GM19240 (cell line): ENCODE measurements around the gene MAP3K21.

Source experiments
- DNase-seq: peaks from one replicate; pipeline ENCODE4 v3.0.0; 2011; ENCODE audit warnings: low spot score; ENCODE audit not compliant: insufficient read length

MAP3K21 gene

DNA sequence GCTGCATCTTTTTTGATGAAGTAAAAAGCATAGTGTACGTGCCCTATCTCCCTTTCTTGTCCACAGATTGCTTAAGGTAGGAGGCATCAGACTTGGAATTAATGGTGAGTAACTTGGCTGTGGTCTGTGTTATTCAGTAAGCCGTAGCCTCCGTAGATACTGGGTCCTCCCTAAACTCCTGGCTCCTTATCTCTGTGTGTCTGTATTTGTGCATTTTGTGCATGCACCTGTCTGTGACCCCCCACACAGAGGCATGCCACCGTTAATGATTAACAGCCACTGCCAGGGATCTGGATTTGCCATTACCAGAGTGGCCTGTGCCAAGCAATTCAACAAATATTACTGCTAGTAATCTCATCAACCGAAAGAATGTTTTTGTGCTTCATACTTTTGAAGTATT, 31.9 kb downstream of the MAP3K21 start:
- DNase-seq: no peak

DNA sequence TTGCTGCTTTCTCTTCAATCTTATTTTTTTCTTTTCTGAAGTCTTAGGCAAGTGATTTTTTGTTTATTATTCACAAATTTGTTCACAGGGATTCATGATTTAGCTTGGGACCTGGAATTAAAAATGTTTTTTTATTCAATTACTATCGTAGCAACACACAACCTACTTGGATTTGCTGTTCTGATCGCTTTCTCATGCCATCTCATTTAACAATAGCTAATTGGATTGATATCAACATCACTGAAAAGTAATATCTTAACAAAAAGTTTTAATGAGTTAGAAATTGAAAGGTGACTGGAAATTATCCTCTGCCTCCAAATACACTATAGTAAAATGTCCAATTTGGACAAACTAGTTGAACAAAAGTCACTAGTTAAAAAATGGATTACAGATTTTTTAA, 32.4 kb downstream of the MAP3K21 start:
- no peak for DNase-seq

DNA sequence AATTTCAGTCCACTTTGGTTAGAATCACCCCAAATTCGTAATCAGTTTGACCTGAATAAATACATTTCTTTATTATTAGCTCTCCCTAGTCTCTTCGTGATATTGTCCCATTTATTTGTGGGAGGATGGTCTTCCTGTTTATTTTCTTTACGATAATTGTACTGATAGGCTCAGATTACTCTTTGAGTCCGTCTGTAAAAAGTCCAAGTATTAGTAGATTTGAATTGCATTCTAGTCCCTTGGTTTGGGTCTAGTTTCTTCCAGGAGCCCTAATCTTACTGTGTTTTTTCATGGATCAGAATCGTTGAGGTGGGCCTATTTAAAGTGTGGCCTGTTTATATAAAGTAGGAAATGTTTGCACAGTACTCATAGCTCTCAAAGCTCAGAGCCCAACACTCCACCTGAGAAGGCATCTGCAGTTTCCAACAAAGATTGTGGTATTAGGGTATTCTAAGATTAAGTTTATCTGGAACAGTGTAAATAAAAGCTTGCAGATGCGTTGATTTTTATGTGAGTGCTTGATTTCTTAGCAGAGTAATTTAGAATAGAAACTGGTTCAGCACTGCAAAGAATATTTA, 33.1 kb downstream of the MAP3K21 start:
- no peak for DNase-seq

DNA sequence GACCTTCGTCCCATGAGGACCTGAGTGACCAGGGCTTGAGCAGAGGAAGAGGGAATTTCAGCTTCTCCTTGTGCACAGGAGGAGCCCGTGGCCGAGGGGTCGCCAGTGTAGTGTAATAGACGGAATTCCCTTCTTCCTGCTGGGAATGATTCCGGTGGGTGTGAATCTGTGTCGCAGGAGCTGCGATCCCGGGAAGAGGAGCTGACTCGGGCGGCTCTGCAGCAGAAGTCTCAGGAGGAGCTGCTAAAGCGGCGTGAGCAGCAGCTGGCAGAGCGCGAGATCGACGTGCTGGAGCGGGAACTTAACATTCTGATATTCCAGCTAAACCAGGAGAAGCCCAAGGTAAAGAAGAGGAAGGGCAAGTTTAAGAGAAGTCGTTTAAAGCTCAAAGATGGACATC, 34.4 kb downstream of the MAP3K21 start:
- no peak for DNase-seq

DNA sequence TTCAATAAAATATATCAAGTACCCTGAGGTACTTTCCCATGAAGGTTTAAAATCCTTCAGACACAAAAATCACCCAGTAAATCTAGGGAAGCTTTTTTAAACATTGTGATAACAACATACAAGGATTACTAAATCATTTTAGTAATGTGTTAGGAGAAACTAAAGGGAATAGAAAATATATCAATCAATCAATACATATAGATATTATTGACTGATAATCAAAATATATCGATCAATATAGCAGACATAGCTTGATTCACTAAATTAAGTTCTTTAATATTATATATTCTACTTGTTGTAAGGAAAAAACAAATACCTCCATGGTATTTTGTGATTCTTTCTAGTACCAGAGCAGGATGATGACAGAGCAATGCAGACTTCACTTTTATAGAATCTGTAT, 35.2 kb downstream of the MAP3K21 start:
- DNase-seq: no peak

DNA sequence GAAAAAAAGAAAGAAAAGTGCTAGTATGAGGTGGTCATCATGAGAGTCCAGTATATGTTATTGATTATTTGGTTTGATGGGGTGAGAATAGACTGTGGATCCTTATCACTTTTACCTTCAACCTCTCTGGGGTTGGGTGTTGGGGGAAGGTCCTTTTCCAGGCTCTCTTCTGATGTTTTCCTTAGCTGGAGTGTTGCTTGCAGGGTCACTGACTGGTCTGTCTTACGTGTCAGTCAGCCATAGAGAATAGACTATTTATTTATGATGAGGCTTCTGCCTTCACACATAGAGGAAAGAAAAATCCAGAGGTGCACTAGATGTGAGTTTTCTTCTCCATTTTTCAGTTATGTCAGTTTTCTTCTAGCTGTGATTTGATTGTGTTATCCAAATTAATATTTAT, 36.5 kb downstream of the MAP3K21 start:
- no peak for DNase-seq

DNA sequence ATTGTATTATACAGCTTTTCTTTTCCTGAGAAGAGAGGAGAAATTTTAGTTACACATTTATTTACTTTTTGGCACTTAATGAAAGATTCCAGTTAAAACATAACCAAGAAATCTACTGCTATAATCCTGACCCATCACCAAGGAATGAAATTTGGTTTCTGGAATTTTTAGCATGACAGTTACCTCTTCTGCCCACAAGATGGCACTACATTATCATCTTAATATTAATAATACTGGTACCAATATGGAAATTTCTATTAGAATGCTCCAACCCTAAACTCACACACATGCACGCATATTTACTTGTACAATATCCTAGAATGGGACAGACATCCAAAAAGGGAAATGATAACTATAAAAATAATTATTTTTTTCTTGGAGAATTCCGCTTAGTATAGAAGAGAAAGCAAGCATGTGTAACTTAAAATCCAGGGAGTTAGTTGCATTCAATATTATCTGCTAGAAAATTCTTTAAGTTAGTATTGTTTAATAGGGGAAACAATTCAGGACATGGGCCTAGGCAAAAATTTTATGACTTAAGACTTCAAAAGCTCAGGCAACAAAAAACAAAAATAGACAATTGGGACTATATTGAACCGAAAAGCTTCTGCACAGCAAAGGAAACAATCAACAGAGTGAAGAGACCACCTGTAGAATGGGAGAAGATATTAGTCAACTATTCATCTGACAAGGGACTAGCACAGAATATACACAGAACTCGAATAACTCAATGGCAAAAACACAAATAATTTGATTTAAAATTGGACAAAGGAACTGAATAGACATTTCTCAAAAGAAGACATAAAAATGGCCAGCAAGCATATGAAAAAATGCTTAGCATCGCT, 37.4 kb downstream of the MAP3K21 start:
- no peak for DNase-seq

DNA sequence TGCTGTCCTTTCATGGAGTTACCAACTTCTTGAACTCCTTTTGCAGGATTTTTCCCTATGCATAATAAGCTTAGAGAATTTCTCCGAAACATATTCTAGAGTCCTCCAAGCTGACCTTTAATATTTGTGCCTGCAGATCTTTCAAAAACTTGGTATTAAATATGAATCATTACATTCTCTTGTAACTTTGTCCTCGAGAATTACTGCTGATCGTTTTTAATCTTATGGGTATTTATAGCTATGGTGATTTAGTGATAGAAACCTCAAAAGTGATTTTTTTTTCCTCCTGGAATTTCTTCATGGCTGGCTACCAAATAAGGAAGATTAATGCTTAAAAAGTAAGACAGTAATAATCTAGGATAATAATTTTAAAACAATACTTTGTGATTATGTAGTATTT, 39.1 kb downstream of the MAP3K21 start:
- no peak for DNase-seq

DNA sequence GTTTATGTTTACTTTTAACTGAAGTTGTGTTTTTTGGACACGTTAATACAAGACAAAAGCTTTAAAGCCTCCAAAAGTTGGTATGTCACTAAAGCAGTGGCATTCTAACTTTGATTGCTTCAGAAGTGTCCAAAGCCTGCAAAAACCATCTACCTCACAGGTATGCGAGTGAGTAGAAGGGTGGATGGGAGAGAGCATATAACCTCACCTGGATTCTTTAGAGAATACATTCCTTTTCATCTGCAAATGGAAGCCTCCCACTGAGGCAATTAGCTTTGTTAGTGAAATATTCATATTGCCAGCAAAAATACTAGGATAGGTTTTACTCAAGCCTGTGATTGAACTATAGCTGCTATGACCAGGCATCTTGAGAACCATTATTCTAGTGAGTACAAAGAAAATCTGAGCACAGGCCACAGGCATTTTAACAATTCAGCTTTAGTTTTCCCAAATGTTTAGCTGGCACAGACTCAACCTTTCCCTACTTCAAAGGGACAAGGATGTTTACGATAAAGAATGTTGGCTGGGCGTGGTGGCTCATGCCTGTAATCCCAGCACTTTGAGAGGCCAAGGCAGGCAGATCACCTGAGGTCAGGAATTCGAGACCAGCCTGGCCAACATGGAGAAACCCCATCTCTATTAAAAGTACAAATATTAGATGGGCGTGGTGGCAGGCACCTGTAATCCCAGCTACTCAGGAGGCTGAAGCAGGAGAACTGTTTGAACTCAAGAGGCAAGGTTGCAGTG, 39.7 kb downstream of the MAP3K21 start:
- no peak for DNase-seq

DNA sequence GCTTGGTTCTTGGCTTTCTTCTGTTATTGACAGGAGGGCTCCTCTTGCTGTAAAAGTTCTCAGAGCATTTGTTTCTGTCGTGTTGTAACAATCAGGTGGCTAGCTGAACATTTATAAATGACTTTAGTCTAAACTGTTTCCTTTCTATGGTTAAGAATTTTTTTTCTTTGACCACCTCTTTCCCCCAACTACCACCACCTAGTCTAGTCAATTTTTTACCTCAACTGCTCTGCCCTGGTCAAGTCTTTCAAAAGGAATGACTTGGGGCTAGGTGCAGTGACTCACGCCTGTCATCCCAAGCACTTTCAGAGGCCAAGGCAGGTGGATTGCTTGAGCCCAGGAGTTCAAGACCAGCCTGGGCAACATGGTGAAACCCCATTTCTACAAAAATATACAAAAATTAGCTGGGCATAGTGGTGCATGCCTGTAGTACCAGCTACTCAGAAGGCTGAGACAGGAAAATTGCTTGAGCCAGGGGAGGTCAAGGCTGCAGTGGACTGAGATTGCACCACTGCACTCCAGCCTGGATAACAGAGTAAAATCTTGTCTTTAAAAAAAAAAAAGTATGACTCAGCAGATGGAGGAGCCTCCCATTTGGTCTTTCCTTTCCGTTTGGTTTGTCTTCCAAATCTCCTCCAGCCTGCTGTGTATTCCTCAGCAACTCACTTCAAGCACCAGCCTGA, 40.7 kb downstream of the MAP3K21 start:
- no peak for DNase-seq

DNA sequence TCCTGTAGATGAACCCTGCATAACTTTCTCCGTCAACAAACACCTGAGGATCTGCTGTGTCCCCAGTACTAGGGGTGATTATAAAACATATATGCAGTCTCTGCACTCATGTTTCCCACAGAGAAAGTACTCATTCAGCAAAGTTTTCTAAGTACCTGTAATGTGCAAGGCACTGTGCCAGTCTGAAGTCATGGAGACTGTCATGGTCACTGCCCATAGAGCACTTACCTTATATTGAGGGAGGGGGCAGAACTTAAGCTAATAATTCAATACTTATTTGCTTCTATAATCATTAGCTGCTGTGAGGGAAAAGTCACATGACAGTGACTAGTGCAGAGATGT, 41.2 kb downstream of the MAP3K21 start:
- DNase-seq: no peak

DNA sequence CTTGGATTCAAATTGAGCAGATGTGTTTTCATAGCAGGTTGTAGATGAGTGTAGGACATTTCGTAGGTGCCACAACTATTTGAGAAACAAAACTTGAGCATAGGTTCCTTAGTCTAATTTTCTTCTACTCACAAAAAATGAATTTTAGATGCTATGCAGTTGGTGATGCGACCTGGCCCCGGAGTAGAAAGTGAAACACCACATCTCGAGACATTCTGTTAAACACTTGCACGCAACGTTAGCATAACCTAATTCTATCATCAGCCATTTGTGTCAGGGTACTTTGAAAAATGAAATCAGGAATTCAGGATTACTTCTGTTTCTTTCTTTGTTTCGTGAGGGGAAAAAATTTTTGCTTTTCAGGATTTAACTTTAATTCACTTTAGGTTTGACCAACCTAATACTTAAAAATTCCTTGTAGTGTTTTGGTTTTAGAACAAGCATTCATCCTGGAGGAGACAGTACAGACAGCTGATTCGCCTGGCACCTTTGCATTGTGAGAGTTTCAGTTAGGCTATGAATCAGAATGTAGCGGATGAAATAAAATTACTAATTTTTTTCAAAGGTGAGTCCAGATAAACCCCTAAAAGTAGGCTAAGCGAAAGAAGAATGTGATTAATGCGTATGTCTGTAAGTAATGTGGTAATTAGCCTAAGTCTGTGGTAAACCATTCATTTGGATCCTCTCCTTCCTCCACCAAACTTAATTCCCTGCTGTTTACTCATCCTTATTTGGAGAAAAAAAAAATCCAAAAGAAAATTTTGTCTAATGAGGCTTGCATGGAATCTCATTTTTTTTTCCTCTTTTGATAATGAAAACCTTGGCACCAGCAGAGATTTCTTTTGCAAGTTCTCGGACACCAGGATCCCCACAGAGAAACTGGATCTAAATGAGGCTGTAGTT, 44.9 kb downstream of the MAP3K21 start:
- no peak for DNase-seq

DNA sequence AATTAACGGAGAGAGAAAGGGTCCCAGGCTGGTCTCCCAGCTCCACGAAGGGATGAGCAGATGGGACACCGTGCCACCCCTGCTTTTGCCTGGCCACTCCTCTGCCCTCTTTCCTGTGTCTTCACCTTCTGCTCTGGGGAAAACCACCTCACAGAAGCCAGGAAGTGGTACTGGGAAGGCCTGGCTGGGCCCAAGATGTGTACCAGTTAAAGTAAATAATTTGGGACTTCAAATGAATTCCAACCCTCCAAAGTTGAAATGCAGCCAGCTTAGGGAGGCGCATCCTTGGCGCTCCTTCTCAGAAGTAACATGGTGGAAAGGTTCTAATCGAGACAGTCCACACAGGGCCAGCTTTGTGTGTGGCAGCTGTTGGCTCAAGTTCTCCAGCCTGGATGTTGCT, 45.7 kb downstream of the MAP3K21 start:
- no peak for DNase-seq

DNA sequence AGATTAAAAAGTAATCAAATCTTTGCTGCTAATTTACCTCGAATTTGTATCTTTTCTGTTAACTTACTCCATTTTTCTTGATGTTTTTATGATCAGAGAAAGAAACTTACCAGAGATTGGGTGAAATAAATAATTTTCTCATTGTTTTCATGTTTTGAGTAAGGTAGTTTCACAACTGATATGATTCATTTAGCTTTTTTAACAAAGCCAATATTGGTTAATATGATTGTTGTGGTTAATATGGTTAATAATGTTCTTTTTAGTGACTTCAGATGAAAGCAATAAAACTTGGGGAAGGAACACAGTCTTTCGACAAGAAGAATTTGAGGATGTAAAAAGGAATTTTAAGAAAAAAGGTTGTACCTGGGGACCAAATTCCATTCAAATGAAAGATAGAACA, 48.1 kb downstream of the MAP3K21 start:
- DNase-seq: no peak

DNA sequence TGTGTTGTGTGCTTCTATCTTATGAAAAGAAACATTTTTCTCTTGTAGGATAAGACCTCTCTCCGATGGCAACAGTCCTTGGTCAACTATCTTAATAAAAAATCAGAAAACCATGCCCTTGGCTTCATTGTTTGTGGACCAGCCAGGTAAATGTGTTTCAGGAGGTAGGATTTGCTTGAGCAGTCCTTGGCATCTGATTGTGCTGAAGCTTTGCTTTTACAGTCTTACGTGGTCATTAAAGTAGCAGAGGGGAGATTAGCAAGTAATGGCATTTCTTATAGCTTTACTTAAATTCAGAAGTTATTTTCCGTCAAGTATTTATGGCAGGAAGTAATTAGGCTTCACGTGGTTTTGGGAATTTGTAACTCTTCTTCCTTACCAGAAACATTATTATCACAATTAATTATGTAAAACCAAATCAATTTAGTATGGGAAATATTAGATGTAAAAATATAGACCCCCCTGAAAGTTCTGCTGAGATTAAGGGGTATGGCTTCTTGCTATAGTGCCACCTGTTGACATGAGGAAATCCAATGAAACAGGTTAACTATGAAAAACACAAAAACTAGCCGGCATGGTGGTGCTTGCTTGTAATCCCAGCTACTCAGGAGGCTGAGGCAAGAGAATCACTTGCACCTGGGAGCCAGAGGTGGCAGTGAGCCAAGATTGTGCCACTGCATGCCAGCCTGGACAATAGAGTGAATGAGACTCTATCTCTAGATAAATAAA, 49.0 kb downstream of the MAP3K21 start:
- DNase-seq: no peak

DNA sequence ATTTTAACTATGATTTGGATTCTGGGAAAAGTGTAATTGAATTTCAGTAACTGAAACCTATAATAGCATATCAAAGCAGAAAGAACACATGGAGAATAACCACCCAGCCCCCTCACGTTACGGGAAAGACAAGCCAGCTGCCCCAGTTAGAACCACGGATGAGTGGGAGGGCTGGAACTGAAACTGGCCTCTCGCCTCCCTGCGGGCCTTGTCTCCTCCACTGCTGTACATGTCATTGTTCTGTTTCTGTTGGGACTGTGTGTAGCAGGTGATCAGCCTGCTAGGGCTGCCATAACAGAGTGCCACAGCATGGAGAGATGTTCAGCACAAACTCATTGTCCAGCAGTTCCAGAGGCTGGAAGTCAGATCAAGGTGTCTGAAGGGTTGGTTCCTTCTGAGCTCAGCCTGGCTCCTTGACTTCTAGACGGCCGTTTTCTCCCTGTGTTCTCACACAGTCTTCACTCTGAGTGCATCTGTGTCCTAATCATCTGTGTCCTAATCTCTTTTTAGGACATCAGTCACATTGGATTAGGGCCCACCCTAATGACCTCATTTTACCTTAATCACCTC, 52.4 kb downstream of the MAP3K21 start:
- DNase-seq: no peak

DNA sequence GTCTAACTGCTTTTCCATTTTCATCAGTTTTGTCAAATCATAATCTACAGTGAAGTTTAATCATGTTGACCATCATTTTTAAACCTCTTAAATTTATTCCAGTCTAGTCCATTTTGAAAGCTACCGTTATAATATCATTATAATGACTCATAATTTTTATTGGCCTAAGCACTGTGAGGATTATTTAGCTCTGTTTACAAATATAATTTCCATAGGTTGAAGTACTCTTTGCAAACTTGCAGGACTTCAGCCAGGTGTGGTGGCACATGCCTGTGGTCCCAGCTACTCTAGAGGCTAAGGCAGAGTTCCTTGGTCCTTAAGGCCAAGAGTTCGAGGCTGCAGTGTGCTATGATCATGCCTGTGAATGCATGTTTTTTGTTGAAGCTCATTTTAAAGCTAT, 54.3 kb downstream of the MAP3K21 start:
- no peak for DNase-seq

DNA sequence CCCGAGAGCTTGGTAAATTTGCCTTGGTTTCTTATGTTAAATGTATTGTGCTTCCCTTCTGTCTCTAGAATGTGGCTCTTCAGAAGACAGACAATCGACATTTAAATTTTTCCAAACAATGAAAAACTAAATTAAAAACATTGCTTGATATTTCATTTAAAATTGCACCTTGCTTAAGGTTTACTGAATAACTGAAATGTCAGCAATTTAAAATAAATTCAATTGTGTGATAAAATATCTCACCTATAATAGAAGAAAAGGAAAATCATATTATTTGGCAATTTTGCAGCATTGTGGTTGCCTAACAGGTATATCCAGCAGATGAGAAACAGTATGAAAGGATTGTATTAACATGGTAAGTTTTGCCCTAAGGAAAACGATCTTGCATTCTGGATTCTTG, 56.5 kb downstream of the MAP3K21 start:
- DNase-seq: no peak

DNA sequence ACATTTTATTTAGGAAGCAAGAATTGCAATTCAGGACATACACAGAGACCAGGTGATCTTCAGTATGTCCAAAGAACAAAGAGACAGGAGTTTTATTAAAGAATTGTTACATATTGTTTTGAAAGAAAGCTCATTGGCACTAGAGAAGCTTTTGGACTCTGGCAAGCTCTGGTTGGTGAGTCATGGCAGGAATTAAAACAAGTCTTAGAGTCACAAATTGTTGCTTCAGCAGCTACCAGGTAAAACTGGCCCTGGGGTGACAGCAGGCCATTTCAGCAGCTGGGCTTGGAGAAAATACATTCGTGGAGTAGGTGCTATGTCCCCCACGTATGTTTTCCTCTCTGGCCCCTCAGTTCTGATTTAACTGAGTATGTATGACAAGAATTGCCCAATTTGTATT, 58.8 kb downstream of the MAP3K21 start:
- DNase-seq: no peak

DNA sequence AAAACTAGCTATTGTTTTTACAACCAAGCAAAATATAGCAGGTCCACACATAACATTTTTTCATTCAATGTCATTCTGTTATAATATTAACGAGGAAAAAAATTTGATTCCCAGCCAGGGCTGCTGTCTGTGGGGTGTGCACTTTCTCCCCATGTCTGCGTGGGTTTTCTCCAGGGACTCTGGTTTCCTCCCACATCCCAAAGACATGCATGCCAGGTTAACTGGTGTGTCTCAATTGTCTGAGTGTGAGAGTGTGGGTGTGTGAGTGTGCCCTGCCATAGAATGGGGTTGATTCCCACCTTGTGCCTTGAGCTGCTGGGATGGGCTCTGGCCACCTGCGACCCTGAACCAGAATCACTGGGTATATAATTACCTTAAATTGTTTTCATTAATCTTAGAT, 60.1 kb downstream of the MAP3K21 start:
- no peak for DNase-seq
